Esophagus squamous epithelium (tissue), 5 donors: ENCODE measurements around the gene RPN1. TPM values are rescaled to one million over a fixed set of nuclear protein-coding genes. Genes with fewer than 3 reads are reported as not detected.
"Not testable (repeated sequence)": the region's sequence is repeated elsewhere in the genome, so short reads cannot be mapped to it uniquely, and the experiment has no call there.

Experiments used
- DNase-seq: peaks from one replicate; lab custom pipeline; 2025; lab: John Stamatoyannopoulos, UW
- H3K27ac ChIP-seq, 4 donors: fragments of 200-600 bp; sonication (generic); one replicate each; pipeline ENCODE4 v1.5.1; 2016 to 2019; ENCODE audit warnings: mild to moderate bottlenecking in 1 of 4
- H3K27me3 ChIP-seq, 4 donors: fragments of 200-600 bp; sonication (generic); 1 replicate in 3 of 4; 2 replicates in 1 of 4; pipeline versions ENCODE4 v1.5.1 to v1.6.0; 2017 to 2021; ENCODE audit warnings: antibody characterized with exemption in 1 of 4
- H3K36me3 ChIP-seq, 3 donors: fragments of 200-600 bp; sonication (generic); one replicate each; pipeline ENCODE4 v1.5.1; 2016 to 2019
- H3K4me1 ChIP-seq, 3 donors: fragments of 200-600 bp; sonication (generic); one replicate each; pipeline ENCODE4 v1.5.1; 2017 to 2019
- H3K4me3 ChIP-seq, 4 donors: fragments of 200-600 bp; sonication (generic); 1 replicate in 3 of 4; 2 replicates in 1 of 4; pipeline ENCODE4 v1.5.1; 2016 to 2019; ENCODE audit warnings: mild to moderate bottlenecking in 2 of 4, moderate library complexity in 1 of 4
- H3K9me3 ChIP-seq, 3 donors: fragments of 200-600 bp; sonication (generic); one replicate each; pipeline ENCODE4 v1.5.1; 2016 to 2019
- CTCF ChIP-seq, 6 experiments: fragments of 450-650 bp in 4 of 6; fragments of 200-600 bp in 2 of 6; sonication (generic) in 2 of 6; IDR thresholded peaks; one replicate each; pipeline ENCODE4 v1.5.1; 2016 to 2019; ENCODE audit warnings: antibody characterized with exemption in 6 of 6, mild to moderate bottlenecking in 4 of 6, moderate library complexity in 4 of 6
- POLR2A ChIP-seq, 4 donors: fragments of 450-650 bp; IDR thresholded peaks; one replicate each; pipeline ENCODE4 v1.6.1; 2017; ENCODE audit warnings: antibody characterized with exemption in 4 of 4, mild to moderate bottlenecking in 4 of 4, moderate library complexity in 3 of 4
- WGBS, 2 donors: methylation state at CpG; one replicate each; pipeline ENCODE4 v1.1.5; 2018; 5-methylcytosine and 5-hydroxymethylcytosine counted together
- intact Hi-C: fragments of 100-400 bp; cut with DNase I; formaldehyde crosslinking; loops from one replicate; pipeline ENCODE4 v1.15.0; 2022
- total RNA-seq, 4 donors: library from RNA; depleted of rRNA; stranded (reverse); fragments of >200 nt; gene quantifications; one replicate each; pipeline ENCODE4 v1.1.0, GENCODE V29; 2016
- donor health status: DM: yes; HTN: yes; CAD: no.

The RPN1 gene
- total RNA-seq, 4 donors from 2014 or later = 126 to 228 (median 182) TPM

GRCh38 chr3:128597900-128598299, 52.7 kb downstream of the RPN1 start:
- Histone ChIP-seq H3K27ac (no peak overlapping the region), H3K4me1 (no peaks in the 10 kb centered on the region), H3K36me3 (no peaks in the 10 kb centered on the region), H3K4me3 (no peak overlapping the region), H3K27me3 (no peaks in the 10 kb centered on the region), H3K9me3 (no peaks in the 10 kb centered on the region)
- TF ChIP-seq CTCF (IDR thresholded peaks at IDR 0.05) (no peak), POLR2A (IDR thresholded peaks at IDR 0.05) (no peak)
- DNase-seq = no peak
- intact Hi-C loops = no loop called here
- WGBS, 2 donors = 86 to 96% methylated on average over 3 to 4 of the region's 6 CpGs

GRCh38 chr3:128592864-128593263, 57.8 kb downstream of the RPN1 start:
- H3K4me1 ChIP-seq = no peaks in the 10 kb centered on the region
- H3K27me3 ChIP-seq = peaks cover 0 to 8% (median 0%) of the 10 kb centered on the region in 4 donors
- no peak overlapping the region for H3K4me3 ChIP-seq
- no peaks in the 10 kb centered on the region for H3K9me3 ChIP-seq
- no peak for TF ChIP-seq POLR2A (IDR thresholded peaks at IDR 0.05)
- TF ChIP-seq CTCF (IDR thresholded peaks at IDR 0.05) = no peak
- 63 to 78% methylated on average over 4 of the region's 4 CpGs for WGBS, 2 donors
- DNase-seq = no peak
- no peak overlapping the region for H3K27ac ChIP-seq
- intact Hi-C loops = no loop called here
- no peaks in the 10 kb centered on the region for H3K36me3 ChIP-seq

- H3K27me3 ChIP-seq = peaks cover 0 to 8% (median 0%) of the 10 kb centered on the region in 4 donors
- TF ChIP-seq CTCF (IDR thresholded peaks at IDR 0.05) = no peak
- TF ChIP-seq POLR2A (IDR thresholded peaks at IDR 0.05) = no peak
- intact Hi-C loops = no loop called here
- WGBS, 2 donors = 68 to 73% methylated on average over 5 of the region's 5 CpGs
- no peaks in the 10 kb centered on the region for H3K4me1 ChIP-seq
- no peak for DNase-seq
- no peak overlapping the region for H3K27ac ChIP-seq
- H3K4me3 ChIP-seq = no peak overlapping the region
- H3K9me3 ChIP-seq = no peaks in the 10 kb centered on the region
- H3K36me3 ChIP-seq = no peaks in the 10 kb centered on the region
Measured at GRCh38 chr3:128591738-128592426, 58.7 kb downstream of the RPN1 start.

GRCh38 chr3:128590948-128591347, 59.7 kb downstream of the RPN1 start:
- no peak for DNase-seq
- H3K36me3 ChIP-seq = no peaks in the 10 kb centered on the region
- H3K27me3 ChIP-seq = peaks cover 0 to 8% (median 0%) of the 10 kb centered on the region in 4 donors
- intact Hi-C loops = no loop called here
- no peaks in the 10 kb centered on the region for H3K9me3 ChIP-seq
- TF ChIP-seq POLR2A (IDR thresholded peaks at IDR 0.05) (no peak), CTCF (IDR thresholded peaks at IDR 0.05) (no peak)
- no peaks in the 10 kb centered on the region for H3K4me1 ChIP-seq
- no peak overlapping the region for H3K4me3 ChIP-seq
- H3K27ac ChIP-seq = no peak overlapping the region
- WGBS, 2 donors = 79 to 83% methylated on average over 5 to 6 of the region's 8 CpGs

- not testable (repeated sequence) for DNase-seq, H3K9me3 ChIP-seq, H3K4me3 ChIP-seq, H3K4me1 ChIP-seq, H3K36me3 ChIP-seq, H3K27ac ChIP-seq
- H3K27me3 ChIP-seq = peaks cover 0 to 13% (median 0%) of the 10 kb centered on the region in 4 donors
- intact Hi-C loops = loop anchor here (10.0 kb wide), 1 partner anchor 155 kb away; no protein-coding TSS in a partner anchor
- WGBS, 2 donors = 56 to 100% methylated on average over 1 of the region's 1 CpG
Measured at GRCh38 chr3:128589985-128590384, 60.6 kb downstream of the RPN1 start.
